Testis (tissue), 2 donors: ENCODE data around the gene MRPS27.

Experiments
- CTCF ChIP-seq, 3 experiments: fragments of 450-650 bp in 2 of 3; fragments of 200-600 bp in 1 of 3; sonication (generic) in 1 of 3; IDR thresholded peaks; one replicate each; pipeline ENCODE4 v1.5.1; 2016 to 2019; ENCODE audit warnings: antibody characterized with exemption in 3 of 3, mild to moderate bottlenecking in 2 of 3, moderate library complexity in 1 of 3
- POLR2A ChIP-seq: fragments of 450-650 bp; IDR thresholded peaks from one replicate; pipeline ENCODE4 v1.6.1; 2017; ENCODE audit warnings: antibody characterized with exemption, mild to moderate bottlenecking, moderate library complexity

- TF ChIP-seq CTCF (IDR thresholded peaks at IDR 0.05) (no peak), POLR2A (no peak)
Observed at GRCh38 chr5:72226950-72227349, 93.1 kb downstream of the MRPS27 start.
